ENCODE results near the gene BAG1. TPM values are rescaled to one million over a fixed set of nuclear protein-coding genes. Genes with fewer than 3 reads are reported as not detected.
A peak's percentile ranks its signal among the peaks of the same experiment; 100 is the strongest.

BAG1 gene
- total RNA-seq, 2 experiments from 2014 or later, result 63.8 to 73.2 TPM

GRCh38 chr9:33249087-33249658, 15.3 kb downstream of the BAG1 start:
- Mint-ChIP-seq H3K36me3 (peaks cover 18% of the 10 kb centered on the region), H3K4me3 (no peak overlapping the region), H3K27me3 (no peaks in the 10 kb centered on the region), H3K9me3 (no peaks in the 10 kb centered on the region), H3K27ac (peak overlapping the region; percentile 61), H3K4me1 (peaks cover 6% of the 10 kb centered on the region)
- DNase-seq (no peak), ATAC-seq (ENCODE audit: low read depth) (peak; percentile 41)
- POLR2A ChIA-PET, result interaction anchor here (1.9 kb wide), 1 partner anchor 15 kb away, joined by 8 read pairs; the partner anchor contains the start of genes BAG1 and CHMP5

GRCh38 chr9:33248606-33249005, 15.9 kb downstream of the BAG1 start:
- ATAC-seq (ENCODE audit: low read depth) (no peak), DNase-seq (no peak)
- POLR2A ChIA-PET, result interaction anchor here (1.9 kb wide), 1 partner anchor 15 kb away, joined by 8 read pairs; the partner anchor contains the start of genes BAG1 and CHMP5
- Mint-ChIP-seq H3K4me1 (peaks cover 7% of the 10 kb centered on the region), H3K27ac (no peak overlapping the region), H3K27me3 (no peaks in the 10 kb centered on the region), H3K9me3 (no peaks in the 10 kb centered on the region), H3K4me3 (no peak overlapping the region), H3K36me3 (peaks cover 18% of the 10 kb centered on the region)

GRCh38 chr9:33246269-33246860, 18.1 kb downstream of the BAG1 start:
- POLR2A ChIA-PET, result interaction anchor here (0.6 to 1.1 kb wide), 2 partner anchors 18 to 180 kb away, joined by 3 read pairs; partner anchors contain the start of gene BAG1
- DNase-seq (no peak), ATAC-seq (ENCODE audit: low read depth) (no peak)
- Mint-ChIP-seq H3K9me3 (no peaks in the 10 kb centered on the region), H3K36me3 (peaks cover 12% of the 10 kb centered on the region), H3K27me3 (no peaks in the 10 kb centered on the region), H3K4me1 (peaks cover 10% of the 10 kb centered on the region), H3K27ac (peak overlapping the region; percentile 11), H3K4me3 (no peak overlapping the region)

GRCh38 chr9:33245341-33245740, 19.2 kb downstream of the BAG1 start:
- no peak for DNase-seq
- no peak for ATAC-seq (ENCODE audit: low read depth)
- H3K4me3 Mint-ChIP-seq, result no peak overlapping the region
- H3K27ac Mint-ChIP-seq, result no peak overlapping the region
- H3K36me3 Mint-ChIP-seq, result peaks cover 9% of the 10 kb centered on the region
- no peaks in the 10 kb centered on the region for H3K9me3 Mint-ChIP-seq
- peaks cover 10% of the 10 kb centered on the region for H3K4me1 Mint-ChIP-seq
- POLR2A ChIA-PET, result no interaction called here
- no peaks in the 10 kb centered on the region for H3K27me3 Mint-ChIP-seq

- POLR2A ChIA-PET, result interaction anchor here (0.5 kb wide), 1 partner anchor 244 kb away, joined by 3 read pairs; no protein-coding TSS in a partner anchor
- DNase-seq (no peak), ATAC-seq (ENCODE audit: low read depth) (no peak)
- Mint-ChIP-seq H3K4me1 (peaks cover 5% of the 10 kb centered on the region), H3K27ac (no peak overlapping the region), H3K9me3 (no peaks in the 10 kb centered on the region), H3K36me3 (peaks cover 9% of the 10 kb centered on the region), H3K4me3 (no peak overlapping the region), H3K27me3 (no peaks in the 10 kb centered on the region)
These were observed 20.2 kb downstream of the BAG1 start for GRCh38 chr9:33244137-33244784.

GRCh38 chr9:33242609-33243134, 21.8 kb downstream of the BAG1 start:
- POLR2A ChIA-PET, result no interaction called here
- no peak overlapping the region for H3K27ac Mint-ChIP-seq
- DNase-seq, result no peak

GRCh38 chr9:33241298-33241697, 23.2 kb downstream of the BAG1 start:
- H3K4me1 Mint-ChIP-seq, result peaks cover 5% of the 10 kb centered on the region
- POLR2A ChIA-PET, result no interaction called here
- no peaks in the 10 kb centered on the region for H3K9me3 Mint-ChIP-seq
- H3K4me3 Mint-ChIP-seq, result no peak overlapping the region
- ATAC-seq (ENCODE audit: low read depth) (no peak), DNase-seq (no peak)
- H3K27ac Mint-ChIP-seq, result no peak overlapping the region
- no peaks in the 10 kb centered on the region for H3K36me3 Mint-ChIP-seq
- no peaks in the 10 kb centered on the region for H3K27me3 Mint-ChIP-seq

More at GRCh38 chr9:33242609-33243134, 21.8 kb downstream of the BAG1 start:
- Mint-ChIP-seq H3K9me3 (no peaks in the 10 kb centered on the region), H3K27me3 (no peaks in the 10 kb centered on the region), H3K4me1 (peaks cover 5% of the 10 kb centered on the region), H3K36me3 (peaks cover 3% of the 10 kb centered on the region), H3K4me3 (no peak overlapping the region)
- no peak for ATAC-seq (ENCODE audit: low read depth)

GRCh38 chr9:33239921-33240320, 24.6 kb downstream of the BAG1 start, which contains the start of gene SPINK4:
Gene SPINK4, plus strand, starts transcription at chr9:33240167. Its CDS starts 42 bp downstream, at chr9:33240209.
- no peak within 1 kb of the TSS for H3K4me3 Mint-ChIP-seq
- no peaks in the 10 kb centered on the region for H3K36me3 Mint-ChIP-seq
- peaks cover 5% of the 10 kb centered on the region for H3K4me1 Mint-ChIP-seq
- no peaks in the 10 kb centered on the region for H3K27me3 Mint-ChIP-seq
- ATAC-seq (ENCODE audit: low read depth), result no peak
- POLR2A ChIA-PET, result interaction anchor here (1.2 kb wide), 1 partner anchor 25 kb away, joined by 3 read pairs; the partner anchor contains the start of genes BAG1 and CHMP5
- H3K27ac Mint-ChIP-seq, result peak within 1 kb of the TSS; percentile 63
- DNase-seq, result no peak
- H3K9me3 Mint-ChIP-seq, result no peaks in the 10 kb centered on the region

GRCh38 chr9:33236571-33236970, 27.9 kb downstream of the BAG1 start:
- Mint-ChIP-seq H3K4me3 (no peak overlapping the region), H3K27me3 (peaks cover 6% of the 10 kb centered on the region), H3K27ac (no peak overlapping the region), H3K4me1 (peaks cover 2% of the 10 kb centered on the region), H3K9me3 (no peaks in the 10 kb centered on the region), H3K36me3 (no peaks in the 10 kb centered on the region)
- ATAC-seq (ENCODE audit: low read depth), result no peak
- POLR2A ChIA-PET, result interaction anchor here (1.1 kb wide), 1 partner anchor 22 kb away, joined by 4 read pairs; no protein-coding TSS in a partner anchor
- DNase-seq, result no peak

GRCh38 chr9:33234511-33235467, 29.7 kb downstream of the BAG1 start:
- DNase-seq, result no peak
- POLR2A ChIA-PET, result no interaction called here
- Mint-ChIP-seq H3K27ac (no peak overlapping the region), H3K36me3 (no peaks in the 10 kb centered on the region), H3K4me1 (peaks cover 1% of the 10 kb centered on the region), H3K4me3 (no peak overlapping the region), H3K9me3 (no peaks in the 10 kb centered on the region), H3K27me3 (peaks cover 6% of the 10 kb centered on the region)
- no peak for ATAC-seq (ENCODE audit: low read depth)

GRCh38 chr9:33233626-33234342, 30.7 kb downstream of the BAG1 start:
- Mint-ChIP-seq H3K27me3 (peaks cover 6% of the 10 kb centered on the region), H3K36me3 (no peaks in the 10 kb centered on the region), H3K4me1 (no peaks in the 10 kb centered on the region), H3K4me3 (no peak overlapping the region), H3K9me3 (no peaks in the 10 kb centered on the region), H3K27ac (no peak overlapping the region)
- DNase-seq (no peak), ATAC-seq (ENCODE audit: low read depth) (no peak)
- POLR2A ChIA-PET, result interaction anchor here (1.2 kb wide), 1 partner anchor 209 kb away, joined by 3 read pairs; the partner anchor contains the start of gene DNAJA1

- Mint-ChIP-seq H3K9me3 (no peaks in the 10 kb centered on the region), H3K36me3 (no peaks in the 10 kb centered on the region), H3K4me3 (no peak overlapping the region), H3K27me3 (peaks cover 6% of the 10 kb centered on the region), H3K27ac (no peak overlapping the region), H3K4me1 (no peaks in the 10 kb centered on the region)
- ATAC-seq (ENCODE audit: low read depth), result no peak
- no peak for DNase-seq
- POLR2A ChIA-PET, result interaction anchor here (1.2 kb wide), 1 partner anchor 208 kb away, joined by 3 read pairs; the partner anchor contains the start of gene DNAJA1
These were observed 31.7 kb downstream of the BAG1 start for GRCh38 chr9:33232815-33233214.
